Nephron (organoid): ENCODE measurements around the gene OR8H3.

Source experiments
- H3K27ac Mint-ChIP-seq, 3 experiments: 2 replicates each; pipeline ENCODE4 v1.8.0; 2020; ENCODE audit warnings: mixed read lengths in 3 of 3, mild to moderate bottlenecking in 2 of 3, moderate library complexity in 1 of 3
- H3K27me3 Mint-ChIP-seq: 2 replicates; pipeline ENCODE4 v1.8.0; 2021; ENCODE audit warnings: low read depth, mild to moderate bottlenecking, moderate library complexity, mixed read lengths
- H3K36me3 Mint-ChIP-seq: 2 replicates; pipeline ENCODE4 v1.8.0; 2020; ENCODE audit warnings: low read depth, mixed read lengths
- H3K4me1 Mint-ChIP-seq: 2 replicates; pipeline ENCODE4 v1.8.0; 2020; ENCODE audit warnings: mixed read lengths
- H3K4me3 Mint-ChIP-seq, 3 experiments: 2 replicates each; pipeline ENCODE4 v1.8.0; 2020; ENCODE audit warnings: mild to moderate bottlenecking in 3 of 3, mixed read lengths in 3 of 3, moderate library complexity in 2 of 3
- H3K9me3 Mint-ChIP-seq: 2 replicates; pipeline ENCODE4 v1.8.0; 2020; ENCODE audit warnings: mixed read lengths
- CTCF ChIP-seq, 3 experiments: fragments of 200-600 bp; sonication (generic); IDR thresholded peaks; one replicate each; pipeline ENCODE4 v1.5.0; 2021; ENCODE audit warnings: antibody characterized with exemption in 3 of 3; ENCODE audit not compliant: unreplicated experiment in 3 of 3

OR8H3 gene

GRCh38 chr11:56151376-56151775, 29.2 kb downstream of the OR8H3 start:
- TF ChIP-seq CTCF (IDR thresholded peaks at IDR 0.05; ENCODE audit: unreplicated experiment in 3 of 3) = no peak
- H3K9me3 Mint-ChIP-seq = peaks cover 17% of the 10 kb centered on the region
- no peaks in the 10 kb centered on the region for H3K36me3 Mint-ChIP-seq
- H3K27ac Mint-ChIP-seq = no peak overlapping the region
- no peaks in the 10 kb centered on the region for H3K27me3 Mint-ChIP-seq
- H3K4me1 Mint-ChIP-seq = no peaks in the 10 kb centered on the region
- H3K4me3 Mint-ChIP-seq = no peak overlapping the region

DNA sequence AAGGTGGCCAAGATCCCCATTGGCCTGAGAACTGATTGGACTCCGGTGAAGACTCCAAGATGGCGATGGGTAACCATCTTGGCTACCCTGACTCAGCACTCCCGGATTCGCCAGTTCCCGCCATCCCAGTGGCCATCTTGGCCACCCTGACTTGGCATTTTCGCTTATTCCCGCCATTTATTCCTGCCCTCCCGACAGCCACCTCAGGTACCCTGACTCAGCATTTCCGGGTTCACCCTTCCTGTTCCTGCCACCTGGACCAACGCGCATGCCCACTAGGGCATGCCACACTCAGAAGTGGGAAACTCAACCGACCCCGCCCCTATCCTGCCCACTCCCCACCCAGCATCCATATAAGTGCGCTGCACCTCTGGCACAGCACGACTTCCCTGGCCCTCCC, 30.2 kb downstream of the OR8H3 start:
- no peaks in the 10 kb centered on the region for H3K36me3 Mint-ChIP-seq
- no peak overlapping the region for H3K4me3 Mint-ChIP-seq
- H3K27me3 Mint-ChIP-seq = no peaks in the 10 kb centered on the region
- H3K27ac Mint-ChIP-seq = no peak overlapping the region
- H3K9me3 Mint-ChIP-seq = peaks cover 22% of the 10 kb centered on the region
- no peaks in the 10 kb centered on the region for H3K4me1 Mint-ChIP-seq
- no peak for TF ChIP-seq CTCF (IDR thresholded peaks at IDR 0.05; ENCODE audit: unreplicated experiment in 3 of 3)

- no peaks in the 10 kb centered on the region for H3K27me3 Mint-ChIP-seq
- no peaks in the 10 kb centered on the region for H3K4me1 Mint-ChIP-seq
- H3K9me3 Mint-ChIP-seq = peaks cover 7% of the 10 kb centered on the region
- no peaks in the 10 kb centered on the region for H3K36me3 Mint-ChIP-seq
- no peak within 1 kb of the TSS for H3K27ac Mint-ChIP-seq
- H3K4me3 Mint-ChIP-seq = no peak within 1 kb of the TSS
- no peak for TF ChIP-seq CTCF (IDR thresholded peaks at IDR 0.05; ENCODE audit: unreplicated experiment in 3 of 3)
Observed at GRCh38 chr11:56160217-56160616, 38.0 kb downstream of the OR8H3 start, which contains the start of gene OR8K5. Gene OR8K5, minus strand, starts transcription at chr11:56160317. Its CDS starts 0 bp downstream, at chr11:56160317.

- TF ChIP-seq CTCF (IDR thresholded peaks at IDR 0.05; ENCODE audit: unreplicated experiment in 3 of 3) = no peak
- H3K36me3 Mint-ChIP-seq = no peaks in the 10 kb centered on the region
- no peaks in the 10 kb centered on the region for H3K27me3 Mint-ChIP-seq
- H3K9me3 Mint-ChIP-seq = no peaks in the 10 kb centered on the region
- H3K27ac Mint-ChIP-seq = no peak overlapping the region
- H3K4me1 Mint-ChIP-seq = no peaks in the 10 kb centered on the region
- no peak overlapping the region for H3K4me3 Mint-ChIP-seq
Observed at GRCh38 chr11:56163804-56164203, 41.6 kb downstream of the OR8H3 start.

GRCh38 chr11:56172256-56172830, 50.2 kb downstream of the OR8H3 start:
- H3K4me1 Mint-ChIP-seq = no peaks in the 10 kb centered on the region
- H3K36me3 Mint-ChIP-seq = no peaks in the 10 kb centered on the region
- no peak overlapping the region for H3K4me3 Mint-ChIP-seq
- no peaks in the 10 kb centered on the region for H3K27me3 Mint-ChIP-seq
- no peaks in the 10 kb centered on the region for H3K9me3 Mint-ChIP-seq
- no peak for TF ChIP-seq CTCF (IDR thresholded peaks at IDR 0.05; ENCODE audit: unreplicated experiment in 3 of 3)
- peak overlapping the region in 2 of 3 experiments; percentile 72 to 76 for H3K27ac Mint-ChIP-seq
